Activated CD8-positive, alpha-beta memory T cell treated with anti-CD3 and anti-CD28 coated beads for 1 hour (primary cell): Measurements from ENCODE around the gene TPPP3.

Experiments
- DNase-seq, 2 donors: peaks; one replicate each; pipeline ENCODE4 v3.0.0-alpha.2; 2020; ENCODE audit warnings: low read depth in 1 of 2; ENCODE audit errors: extremely low read depth in 1 of 2

TPPP3 gene

DNA sequence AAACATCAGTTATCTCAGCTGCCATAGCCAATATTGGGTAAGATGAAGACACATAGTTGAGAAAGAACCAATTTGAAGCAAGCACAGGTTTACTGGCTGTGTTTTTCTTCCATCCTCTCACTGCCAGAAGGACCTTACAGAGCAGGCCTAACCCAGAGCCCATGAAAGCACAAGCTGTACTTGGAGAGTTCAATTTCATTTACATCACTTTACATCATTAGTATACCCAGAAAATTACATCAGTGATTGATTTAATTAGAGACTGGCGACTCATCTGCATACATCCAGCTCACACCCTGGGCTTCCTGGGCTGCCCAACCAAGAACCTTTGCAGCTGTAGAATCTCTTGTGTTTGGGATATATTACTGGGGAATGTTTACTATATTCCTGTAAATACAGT lies 43.0 kb downstream of the TPPP3 start:
- no peak for DNase-seq

DNA sequence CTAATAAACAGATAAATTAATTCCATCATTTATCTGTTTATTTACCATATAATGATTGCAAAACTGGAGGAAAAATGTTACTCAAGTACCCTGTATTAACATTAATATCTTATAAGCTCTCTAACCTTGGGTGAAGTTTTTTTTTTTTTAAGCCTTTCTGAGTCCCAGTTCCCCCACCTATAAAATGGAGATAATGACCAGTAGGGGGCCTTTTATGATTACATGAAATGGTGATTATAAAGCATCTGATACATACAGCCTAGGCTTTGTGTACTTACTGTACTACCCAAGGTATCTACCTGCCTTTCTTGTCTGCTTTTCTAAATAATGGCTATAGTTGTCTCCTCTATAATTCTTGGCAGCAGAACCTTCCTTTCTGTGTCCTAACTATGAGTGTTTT lies 44.1 kb downstream of the TPPP3 start:
- DNase-seq, result no peak

DNA sequence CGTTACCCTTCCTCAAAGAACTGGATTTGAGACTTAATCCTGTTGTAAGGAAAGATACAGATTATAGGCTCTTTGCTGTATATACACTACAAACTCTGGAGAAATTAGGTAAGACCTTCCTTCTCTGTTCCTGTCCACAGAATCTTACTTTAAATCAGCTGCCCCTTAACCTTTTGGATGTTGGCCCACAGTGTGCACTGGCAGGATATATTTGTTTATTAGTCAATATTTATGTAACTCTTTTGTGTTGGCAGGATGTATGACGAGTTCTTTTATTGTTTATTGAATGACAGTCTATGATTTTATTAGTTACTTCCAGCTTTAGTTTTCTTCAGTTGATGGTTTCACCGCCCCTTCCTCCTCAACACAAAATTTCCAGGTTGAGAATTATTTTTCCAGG lies 47.0 kb downstream of the TPPP3 start:
- DNase-seq, result no peak

DNA sequence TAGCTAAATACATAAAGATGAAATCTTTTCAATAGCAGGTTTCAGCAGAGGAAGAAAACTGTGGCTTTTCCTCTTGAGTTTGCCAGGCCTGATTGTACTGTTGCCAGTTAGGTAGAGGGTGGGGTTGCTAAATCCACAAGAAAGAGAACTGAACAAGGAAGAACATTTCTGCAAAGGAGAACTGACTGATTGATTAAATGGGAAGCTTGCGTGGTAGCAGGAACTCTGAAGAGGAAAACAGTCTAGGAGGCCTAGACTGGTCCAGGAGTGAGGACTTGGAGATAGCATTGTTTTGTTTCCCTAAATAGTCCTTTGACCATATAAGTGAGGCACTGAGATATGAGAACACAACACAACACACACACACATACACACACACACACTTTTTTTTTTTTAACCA lies 47.9 kb downstream of the TPPP3 start:
- no peak for DNase-seq

DNA sequence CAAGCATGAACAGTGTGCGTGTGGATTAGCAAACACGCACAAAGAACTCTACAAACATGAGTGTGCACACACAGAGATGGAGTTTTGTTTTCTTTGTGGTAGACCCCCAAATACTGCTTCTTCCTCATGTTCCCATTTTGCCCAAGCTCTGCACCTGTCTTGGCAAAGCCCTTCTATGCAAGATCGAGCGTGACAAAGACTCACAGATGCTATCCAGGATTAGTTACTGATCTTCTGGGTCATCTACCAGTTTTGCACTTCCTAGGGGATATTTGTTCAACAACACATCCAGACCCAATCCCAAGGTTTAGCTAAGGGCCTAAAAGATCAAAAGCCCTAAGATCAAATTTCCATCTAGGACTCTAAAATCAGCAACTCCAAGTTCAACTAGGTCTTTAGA lies 50.7 kb downstream of the TPPP3 start:
- no peak for DNase-seq

DNA sequence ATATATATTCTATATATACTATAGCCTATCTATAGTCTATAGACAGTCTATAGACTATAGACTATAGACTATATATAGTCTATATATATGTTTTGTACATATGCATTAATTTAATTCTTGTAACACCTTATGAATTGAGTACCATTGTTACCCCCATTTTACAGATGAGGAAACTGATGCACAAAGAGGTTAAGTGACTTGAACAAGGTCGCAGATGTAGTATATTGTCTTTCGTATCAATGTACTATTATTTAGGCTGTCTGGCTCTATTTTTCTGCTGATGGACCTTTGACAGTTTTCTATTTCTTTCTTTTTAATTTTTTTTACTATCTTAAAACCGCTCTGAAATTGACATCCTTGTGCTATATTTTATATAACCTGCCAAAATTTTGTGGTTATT lies 52.0 kb downstream of the TPPP3 start:
- no peak for DNase-seq
